Measurements from ENCODE around the gene DHODH. TPM values are rescaled to one million over a fixed set of nuclear protein-coding genes. Genes with fewer than 3 reads are reported as not detected.

The DHODH gene
- total RNA-seq, 1 experiment from 2014 or later = 19.0 TPM

DNA sequence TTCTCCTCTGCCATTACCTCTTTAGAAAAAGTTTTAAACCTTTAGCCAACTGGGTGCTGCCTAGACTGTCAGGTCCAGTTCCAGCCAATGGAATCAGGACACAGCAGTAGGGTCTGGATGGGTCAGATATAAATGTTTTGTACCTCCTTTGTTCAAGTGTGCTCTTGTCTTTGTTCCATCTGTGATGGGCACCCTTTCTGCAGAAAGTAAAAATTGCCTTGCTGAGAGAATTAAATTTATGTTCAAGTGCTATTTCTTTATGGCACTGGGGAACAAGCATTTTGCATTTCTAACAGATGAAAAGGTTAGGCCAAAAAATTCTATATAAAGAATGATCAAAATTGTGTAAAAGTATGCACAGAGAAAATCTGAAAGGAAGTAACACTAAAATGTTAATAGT lies 40.6 kb downstream of the DHODH start (continued):
- TF ChIP-seq SP1 (CRISPR knock-in tag; conservative IDR thresholded peaks at IDR 0.05) (no peak), MYBL2 (CRISPR knock-in tag; IDR thresholded peaks at IDR 0.05) (no peak), ERG (CRISPR knock-in tag; IDR thresholded peaks at IDR 0.05) (no peak), NFE2L1 (CRISPR knock-in tag; IDR thresholded peaks at IDR 0.05) (no peak), SMAD4 (CRISPR knock-in tag; IDR thresholded peaks at IDR 0.05) (no peak), GTF2I (CRISPR knock-in tag; conservative IDR thresholded peaks at IDR 0.05) (no peak)
- TF ChIP-seq, protein P1, sequence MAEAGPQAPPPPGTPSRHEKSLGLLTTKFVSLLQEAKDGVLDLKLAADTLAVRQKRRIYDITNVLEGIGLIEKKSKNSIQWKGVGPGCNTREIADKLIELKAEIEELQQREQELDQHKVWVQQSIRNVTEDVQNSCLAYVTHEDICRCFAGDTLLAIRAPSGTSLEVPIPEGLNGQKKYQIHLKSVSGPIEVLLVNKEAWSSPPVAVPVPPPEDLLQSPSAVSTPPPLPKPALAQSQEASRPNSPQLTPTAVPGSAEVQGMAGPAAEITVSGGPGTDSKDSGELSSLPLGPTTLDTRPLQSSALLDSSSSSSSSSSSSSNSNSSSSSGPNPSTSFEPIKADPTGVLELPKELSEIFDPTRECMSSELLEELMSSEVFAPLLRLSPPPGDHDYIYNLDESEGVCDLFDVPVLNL (CRISPR knock-in tag; IDR thresholded peaks at IDR 0.05; ENCODE audit: borderline replicate concordance, low read depth) = no peak
- TF ChIP-seq, protein P2, sequence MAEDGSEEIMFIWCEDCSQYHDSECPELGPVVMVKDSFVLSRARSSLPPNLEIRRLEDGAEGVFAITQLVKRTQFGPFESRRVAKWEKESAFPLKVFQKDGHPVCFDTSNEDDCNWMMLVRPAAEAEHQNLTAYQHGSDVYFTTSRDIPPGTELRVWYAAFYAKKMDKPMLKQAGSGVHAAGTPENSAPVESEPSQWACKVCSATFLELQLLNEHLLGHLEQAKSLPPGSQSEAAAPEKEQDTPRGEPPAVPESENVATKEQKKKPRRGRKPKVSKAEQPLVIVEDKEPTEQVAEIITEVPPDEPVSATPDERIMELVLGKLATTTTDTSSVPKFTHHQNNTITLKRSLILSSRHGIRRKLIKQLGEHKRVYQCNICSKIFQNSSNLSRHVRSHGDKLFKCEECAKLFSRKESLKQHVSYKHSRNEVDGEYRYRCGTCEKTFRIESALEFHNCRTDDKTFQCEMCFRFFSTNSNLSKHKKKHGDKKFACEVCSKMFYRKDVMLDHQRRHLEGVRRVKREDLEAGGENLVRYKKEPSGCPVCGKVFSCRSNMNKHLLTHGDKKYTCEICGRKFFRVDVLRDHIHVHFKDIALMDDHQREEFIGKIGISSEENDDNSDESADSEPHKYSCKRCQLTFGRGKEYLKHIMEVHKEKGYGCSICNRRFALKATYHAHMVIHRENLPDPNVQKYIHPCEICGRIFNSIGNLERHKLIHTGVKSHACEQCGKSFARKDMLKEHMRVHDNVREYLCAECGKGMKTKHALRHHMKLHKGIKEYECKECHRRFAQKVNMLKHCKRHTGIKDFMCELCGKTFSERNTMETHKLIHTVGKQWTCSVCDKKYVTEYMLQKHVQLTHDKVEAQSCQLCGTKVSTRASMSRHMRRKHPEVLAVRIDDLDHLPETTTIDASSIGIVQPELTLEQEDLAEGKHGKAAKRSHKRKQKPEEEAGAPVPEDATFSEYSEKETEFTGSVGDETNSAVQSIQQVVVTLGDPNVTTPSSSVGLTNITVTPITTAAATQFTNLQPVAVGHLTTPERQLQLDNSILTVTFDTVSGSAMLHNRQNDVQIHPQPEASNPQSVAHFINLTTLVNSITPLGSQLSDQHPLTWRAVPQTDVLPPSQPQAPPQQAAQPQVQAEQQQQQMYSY (CRISPR knock-in tag; IDR thresholded peaks at IDR 0.05) = no peak
- TF ChIP-seq, protein P3, sequence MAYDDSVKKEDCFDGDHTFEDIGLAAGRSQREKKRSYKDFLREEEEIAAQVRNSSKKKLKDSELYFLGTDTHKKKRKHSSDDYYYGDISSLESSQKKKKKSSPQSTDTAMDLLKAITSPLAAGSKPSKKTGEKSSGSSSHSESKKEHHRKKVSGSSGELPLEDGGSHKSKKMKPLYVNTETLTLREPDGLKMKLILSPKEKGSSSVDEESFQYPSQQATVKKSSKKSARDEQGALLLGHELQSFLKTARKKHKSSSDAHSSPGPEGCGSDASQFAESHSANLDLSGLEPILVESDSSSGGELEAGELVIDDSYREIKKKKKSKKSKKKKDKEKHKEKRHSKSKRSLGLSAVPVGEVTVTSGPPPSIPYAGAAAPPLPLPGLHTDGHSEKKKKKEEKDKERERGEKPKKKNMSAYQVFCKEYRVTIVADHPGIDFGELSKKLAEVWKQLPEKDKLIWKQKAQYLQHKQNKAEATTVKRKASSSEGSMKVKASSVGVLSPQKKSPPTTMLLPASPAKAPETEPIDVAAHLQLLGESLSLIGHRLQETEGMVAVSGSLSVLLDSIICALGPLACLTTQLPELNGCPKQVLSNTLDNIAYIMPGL (CRISPR knock-in tag; IDR thresholded peaks at IDR 0.05) = no peak

- ChIA-PET POLR2A (no interaction called here), CTCF (no interaction called here)
- Mint-ChIP-seq H3K4me3 (no peak overlapping the region), H3K27ac (no peak overlapping the region), H3K27me3 (ENCODE audit: low read depth) (peaks cover 16% of the 10 kb centered on the region), H3K4me1 (no peaks in the 10 kb centered on the region), H3K36me3 (no peaks in the 10 kb centered on the region), H3K9me3 (peaks cover 12% of the 10 kb centered on the region)
- no peak for TF ChIP-seq ETV6 (CRISPR knock-in tag; IDR thresholded peaks at IDR 0.05)
- no peak for TF ChIP-seq ZNF396 (CRISPR knock-in tag; IDR thresholded peaks at IDR 0.05; ENCODE audit: borderline replicate concordance)
- TF ChIP-seq, protein P4, sequence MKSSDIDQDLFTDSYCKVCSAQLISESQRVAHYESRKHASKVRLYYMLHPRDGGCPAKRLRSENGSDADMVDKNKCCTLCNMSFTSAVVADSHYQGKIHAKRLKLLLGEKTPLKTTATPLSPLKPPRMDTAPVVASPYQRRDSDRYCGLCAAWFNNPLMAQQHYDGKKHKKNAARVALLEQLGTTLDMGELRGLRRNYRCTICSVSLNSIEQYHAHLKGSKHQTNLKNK (CRISPR knock-in tag; IDR thresholded peaks at IDR 0.05) = no peak
- DNase-seq (ENCODE audit: low spot score) (no peak), ATAC-seq (no peak)
These were observed 42.4 kb downstream of the DHODH start for GRCh38 chr16:72050769-72051464.

GRCh38 chr16:72051818-72052217 lies 43.3 kb downstream of the DHODH start:
- TF ChIP-seq ELF4 (CRISPR knock-in tag; IDR thresholded peaks at IDR 0.05; ENCODE audit: low read depth) (no peak), ERG (CRISPR knock-in tag; IDR thresholded peaks at IDR 0.05) (no peak), ESRRA (CRISPR knock-in tag; IDR thresholded peaks at IDR 0.05; ENCODE audit: borderline replicate concordance) (no peak), EMX1 (CRISPR knock-in tag; IDR thresholded peaks at IDR 0.05) (no peak), ZNF138 (CRISPR knock-in tag; conservative IDR thresholded peaks at IDR 0.05) (no peak), ETV6 (CRISPR knock-in tag; IDR thresholded peaks at IDR 0.05) (no peak)
- TF ChIP-seq, protein P2 (CRISPR knock-in tag; IDR thresholded peaks at IDR 0.05) = no peak
- Mint-ChIP-seq H3K4me3 (no peak overlapping the region), H3K4me1 (no peaks in the 10 kb centered on the region), H3K27me3 (ENCODE audit: low read depth) (peaks cover 16% of the 10 kb centered on the region), H3K27ac (no peak overlapping the region), H3K9me3 (peaks cover 12% of the 10 kb centered on the region), H3K36me3 (no peaks in the 10 kb centered on the region)
- POLR2A ChIA-PET = no interaction called here
- DNase-seq (ENCODE audit: low spot score) = no peak
- no peak for ATAC-seq
- CTCF ChIA-PET = no interaction called here
